Peyer's patch (tissue), 4 donors: ENCODE results near the gene RIMBP2.

Experiments used
- POLR2A ChIP-seq, 2 donors: fragments of 450-650 bp; IDR thresholded peaks; one replicate each; pipeline ENCODE4 v1.5.1; 2017; ENCODE audit warnings: antibody characterized with exemption in 2 of 2, mild to moderate bottlenecking in 2 of 2, moderate library complexity in 2 of 2
- TF ChIP-seq, protein P1 (sequence below), 6 experiments: fragments of 450-650 bp in 4 of 6; fragments of 200-600 bp in 2 of 6; sonication (generic) in 1 of 6; IDR thresholded peaks; one replicate each; pipeline ENCODE4 v1.5.1; 2017 to 2019; ENCODE audit warnings: antibody characterized with exemption in 6 of 6, mild to moderate bottlenecking in 3 of 6, moderate library complexity in 1 of 6

DNA sequence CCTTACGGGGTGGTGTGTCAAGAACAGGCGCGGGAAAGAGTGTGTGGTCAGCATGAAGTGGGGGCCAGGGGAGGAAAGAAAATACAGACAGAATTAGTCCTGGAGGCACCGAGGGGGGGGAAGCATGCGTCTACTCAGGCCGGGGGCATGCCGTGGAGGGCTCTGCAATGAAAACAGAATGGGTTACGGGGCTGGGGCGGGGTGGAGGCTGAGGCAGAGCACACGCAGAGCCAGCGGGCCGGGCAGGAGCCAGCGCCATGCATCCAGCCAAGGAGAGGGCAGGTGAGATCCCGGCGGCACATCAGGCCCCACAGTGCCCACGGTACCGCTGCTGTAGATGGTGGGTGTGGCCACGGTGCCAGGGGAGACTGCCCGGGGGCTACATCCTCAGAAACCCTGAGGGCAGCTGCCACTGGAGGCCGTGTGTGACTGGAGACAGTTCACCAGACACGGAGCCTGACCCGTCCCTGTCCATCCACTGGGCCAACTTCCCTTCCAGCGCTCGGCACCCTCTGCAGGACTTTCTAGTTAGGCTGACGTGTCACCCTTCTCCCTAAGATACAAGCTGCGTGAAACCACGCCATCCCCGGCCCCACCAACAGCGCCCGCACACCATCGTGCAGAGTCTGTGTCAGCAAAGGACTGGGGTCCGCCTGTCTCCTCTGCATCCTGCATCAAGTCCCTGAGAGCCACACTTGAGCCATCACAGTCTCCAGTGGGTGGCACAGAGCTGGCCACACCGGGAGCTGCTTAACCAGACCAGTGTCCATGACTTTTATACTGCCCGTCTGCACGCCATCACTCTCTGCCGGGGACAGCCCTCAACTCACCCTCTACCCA lies 291.0 kb downstream of the RIMBP2 start:
- no peak for TF ChIP-seq POLR2A (IDR thresholded peaks at IDR 0.05)
- TF ChIP-seq, protein P1, sequence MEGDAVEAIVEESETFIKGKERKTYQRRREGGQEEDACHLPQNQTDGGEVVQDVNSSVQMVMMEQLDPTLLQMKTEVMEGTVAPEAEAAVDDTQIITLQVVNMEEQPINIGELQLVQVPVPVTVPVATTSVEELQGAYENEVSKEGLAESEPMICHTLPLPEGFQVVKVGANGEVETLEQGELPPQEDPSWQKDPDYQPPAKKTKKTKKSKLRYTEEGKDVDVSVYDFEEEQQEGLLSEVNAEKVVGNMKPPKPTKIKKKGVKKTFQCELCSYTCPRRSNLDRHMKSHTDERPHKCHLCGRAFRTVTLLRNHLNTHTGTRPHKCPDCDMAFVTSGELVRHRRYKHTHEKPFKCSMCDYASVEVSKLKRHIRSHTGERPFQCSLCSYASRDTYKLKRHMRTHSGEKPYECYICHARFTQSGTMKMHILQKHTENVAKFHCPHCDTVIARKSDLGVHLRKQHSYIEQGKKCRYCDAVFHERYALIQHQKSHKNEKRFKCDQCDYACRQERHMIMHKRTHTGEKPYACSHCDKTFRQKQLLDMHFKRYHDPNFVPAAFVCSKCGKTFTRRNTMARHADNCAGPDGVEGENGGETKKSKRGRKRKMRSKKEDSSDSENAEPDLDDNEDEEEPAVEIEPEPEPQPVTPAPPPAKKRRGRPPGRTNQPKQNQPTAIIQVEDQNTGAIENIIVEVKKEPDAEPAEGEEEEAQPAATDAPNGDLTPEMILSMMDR (IDR thresholded peaks at IDR 0.05), result no peak
